Neutrophil (primary cell): ENCODE measurements around the gene PLEKHG3.
A peak's percentile ranks its signal among the peaks of the same experiment; 100 is the strongest.

Source experiments
- H3K27ac ChIP-seq: fragments of 200-600 bp; sonication (generic); 2 replicates; pipeline ENCODE4 v1.5.1; 2016; ENCODE audit warnings: mild to moderate bottlenecking, moderate library complexity
- H3K27me3 ChIP-seq: fragments of 200-600 bp; sonication (generic); 2 replicates; pipeline ENCODE4 v1.6.0; 2016; ENCODE audit warnings: mild to moderate bottlenecking
- H3K36me3 ChIP-seq: fragments of 200-600 bp; sonication (generic); 2 replicates; pipeline ENCODE4 v1.5.1; 2017
- H3K4me1 ChIP-seq, 2 experiments: fragments of 200-600 bp in 1 of 2; sonication (generic) in 1 of 2; 1 replicate in 1 of 2; 2 replicates in 1 of 2; pipeline versions ENCODE4 v1.5.1 to v1.6.1; 2013 to 2016; ENCODE audit warnings: low read depth in 1 of 2, low read length in 1 of 2, mild to moderate bottlenecking in 1 of 2, moderate library complexity in 1 of 2; ENCODE audit not compliant: control insufficient read depth in 1 of 2, insufficient read depth in 1 of 2
- H3K4me3 ChIP-seq, 2 experiments: fragments of 200-600 bp in 1 of 2; sonication (generic) in 1 of 2; 1 replicate in 1 of 2; 2 replicates in 1 of 2; pipeline ENCODE4 v1.5.1; 2013 to 2016; ENCODE audit warnings: low read depth in 1 of 2, low read length in 1 of 2, mild to moderate bottlenecking in 1 of 2, moderate library complexity in 1 of 2
- H3K9me3 ChIP-seq: fragments of 200-600 bp; sonication (generic); 2 replicates; pipeline ENCODE4 v1.5.1; 2016
- CTCF ChIP-seq: fragments of 200-600 bp; sonication (generic); IDR thresholded peaks from 2 replicates; pipeline ENCODE4 v1.5.1; 2016; ENCODE audit warnings: antibody characterized with exemption

Gene PLEKHG3

GRCh38 chr14:64714432-64715025 is 10.3 kb downstream of the PLEKHG3 start:
- Histone ChIP-seq H3K4me3 (peak overlapping the region in 1 of 2 experiments; percentile 33), H3K36me3 (peaks cover 13% of the 10 kb centered on the region), H3K9me3 (no peaks in the 10 kb centered on the region), H3K27ac (peak overlapping the region; percentile 86), H3K4me1 (peaks cover 100% of the 10 kb centered on the region in 2 experiments), H3K27me3 (no peaks in the 10 kb centered on the region)
- TF ChIP-seq CTCF = no peak

- Histone ChIP-seq H3K4me1 (peaks cover 100% of the 10 kb centered on the region in 2 experiments), H3K4me3 (no peak overlapping the region), H3K9me3 (no peaks in the 10 kb centered on the region), H3K27me3 (no peaks in the 10 kb centered on the region), H3K27ac (peak overlapping the region; percentile 86), H3K36me3 (peaks cover 14% of the 10 kb centered on the region)
- no peak for TF ChIP-seq CTCF
Measured at GRCh38 chr14:64715146-64715627, 11.0 kb downstream of the PLEKHG3 start.

DNA sequence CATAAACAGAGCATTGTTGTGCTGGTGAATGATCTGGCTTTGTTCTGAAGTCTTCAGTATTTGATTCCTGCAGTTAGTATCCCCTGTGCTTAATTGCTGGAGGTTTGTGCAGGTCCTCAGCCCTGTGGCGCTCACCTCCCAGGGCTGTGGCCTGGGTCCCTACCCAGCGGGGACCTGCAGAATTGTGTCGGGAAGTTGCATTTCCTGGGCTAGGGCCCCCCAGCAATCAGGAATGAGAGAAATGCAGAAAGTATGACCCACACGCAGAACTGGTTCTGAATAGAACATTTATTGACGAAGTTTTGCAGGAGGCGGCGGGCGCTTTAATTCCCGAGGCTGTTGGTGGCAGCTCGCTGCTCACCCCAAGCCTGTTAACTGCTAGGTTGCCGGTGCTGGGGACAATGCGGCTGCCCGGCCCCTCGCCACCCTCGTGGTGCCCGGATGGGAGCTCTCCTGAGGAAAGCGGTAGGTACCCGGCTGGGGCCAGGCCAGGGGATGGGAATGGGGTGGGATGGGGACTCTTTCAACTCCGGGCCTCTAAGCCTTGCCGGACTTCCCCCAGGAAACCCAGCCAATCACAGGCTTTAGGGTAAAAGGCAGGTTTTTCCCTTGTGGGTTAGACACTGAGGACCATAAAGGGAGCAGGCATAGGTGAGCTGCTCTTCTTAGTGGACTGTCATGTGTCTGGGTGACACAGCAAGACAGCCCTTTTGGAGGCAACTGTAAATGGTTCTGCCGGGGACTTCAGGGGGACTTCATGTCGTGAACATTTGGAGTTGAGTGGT is 11.6 kb downstream of the PLEKHG3 start:
- Histone ChIP-seq H3K27ac (peak overlapping the region; percentile 86), H3K9me3 (no peaks in the 10 kb centered on the region), H3K27me3 (no peaks in the 10 kb centered on the region), H3K36me3 (peaks cover 11% of the 10 kb centered on the region), H3K4me3 (no peak overlapping the region), H3K4me1 (peaks cover 100% of the 10 kb centered on the region in 2 experiments)
- TF ChIP-seq CTCF = no peak

GRCh38 chr14:64717870-64718269 is 13.6 kb downstream of the PLEKHG3 start:
- peak overlapping the region; percentile 86 for H3K27ac ChIP-seq
- H3K36me3 ChIP-seq = peaks cover 11% of the 10 kb centered on the region
- peak overlapping the region; percentile 3 to 44 for H3K4me3 ChIP-seq
- H3K4me1 ChIP-seq = peaks cover 100% of the 10 kb centered on the region in 2 experiments
- H3K9me3 ChIP-seq = no peaks in the 10 kb centered on the region
- no peaks in the 10 kb centered on the region for H3K27me3 ChIP-seq
- TF ChIP-seq CTCF = no peak

DNA sequence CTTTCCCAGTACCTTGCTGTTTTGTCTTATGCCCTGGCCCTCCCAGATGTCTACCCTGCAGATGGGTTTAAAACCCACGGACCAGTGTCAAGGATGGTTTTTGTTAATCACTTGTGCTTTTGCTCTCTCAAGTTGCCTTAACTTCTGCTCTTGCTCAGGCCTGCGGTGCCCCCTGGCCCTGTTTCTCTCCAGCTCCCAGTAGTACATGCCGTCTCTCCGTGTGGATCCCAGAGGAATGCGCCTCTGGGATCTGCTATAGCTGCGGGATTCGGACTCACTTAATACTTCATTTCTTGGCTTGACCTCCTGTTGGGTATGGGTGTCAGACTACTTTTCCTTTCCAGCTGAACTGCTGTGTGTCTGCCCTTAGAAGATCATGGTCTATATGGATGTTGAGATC is 14.5 kb downstream of the PLEKHG3 start:
- Histone ChIP-seq H3K27me3 (no peaks in the 10 kb centered on the region), H3K36me3 (peaks cover 14% of the 10 kb centered on the region), H3K4me1 (peaks cover 100% of the 10 kb centered on the region in 2 experiments), H3K4me3 (no peak overlapping the region), H3K9me3 (no peaks in the 10 kb centered on the region), H3K27ac (peak overlapping the region; percentile 86)
- TF ChIP-seq CTCF = no peak
